ENCODE data around the gene RAD51B. TPM values are rescaled to one million over a fixed set of nuclear protein-coding genes. Genes with fewer than 3 reads are reported as not detected.

The RAD51B gene
- total RNA-seq, 1 experiment from 2014 or later = 20.0 TPM

GRCh38 chr14:68566075-68566474 lies 746.5 kb downstream of the RAD51B start:
- Histone ChIP-seq H3K36me3 (ENCODE audit: control insufficient read depth in 1 of 2, insufficient read depth in 2 of 2, low read length in 2 of 2) (no peaks in the 10 kb centered on the region), H3K4me2 (ENCODE audit: low read length) (peak overlapping the region; percentile 59), H4K20me1 (ENCODE audit: insufficient read depth) (no peaks in the 10 kb centered on the region), H2AFZ (ENCODE audit: low read depth, low read length, poor library complexity, severe bottlenecking) (no peak overlapping the region), H3K4me1 (ENCODE audit: control insufficient read depth in 1 of 2, insufficient read depth in 2 of 2, low read length in 2 of 2) (peaks cover 49 to 58% of the 10 kb centered on the region in 2 experiments), H3K9me3 (ENCODE audit: control insufficient read depth in 1 of 2, insufficient read depth in 1 of 2, low read depth in 1 of 2, low read length in 2 of 2) (no peaks in the 10 kb centered on the region), H3K27me3 (ENCODE audit: insufficient read depth, low read length) (no peaks in the 10 kb centered on the region), H3K27ac (ENCODE audit: low read depth, low read length) (peak overlapping the region; percentile 62), H3K9ac (ENCODE audit: low read length) (0 out of 2 replicates have a peak overlapping the region, but pooled peaks have one; percentile 24), H3K4me3 (replicated peaks in 1 of 2; ENCODE audit: low read depth in 1 of 2, low read length in 2 of 2) (no peak overlapping the region), H3K79me2 (ENCODE audit: insufficient read depth, low read length) (no peaks in the 10 kb centered on the region), H3K9me2 (ENCODE audit: insufficient read depth) (no peaks in the 10 kb centered on the region)
- TF ChIP-seq ATF3 (IDR thresholded peaks at IDR 0.05) (no peak), EZH2 (IDR thresholded peaks at IDR 0.05) (no peak), ZNF274 (IDR thresholded peaks at IDR 0.05; ENCODE audit: low read depth, low read length) (no peak), JUND (IDR thresholded peaks at IDR 0.05) (no peak), CBX3 (IDR thresholded peaks at IDR 0.05; ENCODE audit: low read depth) (no peak), SIN3A (IDR thresholded peaks at IDR 0.05; ENCODE audit: low read depth) (no peak), CTCF (IDR thresholded peaks at IDR 0.05 in 2 of 3, conservative IDR thresholded peaks at IDR 0.05 in 1 of 3; ENCODE audit: borderline replicate concordance in 1 of 3, insufficient read depth in 1 of 3, low read depth in 2 of 3, low read length in 2 of 3) (no peak), YY1 (IDR thresholded peaks at IDR 0.05; ENCODE audit: extremely low read depth, insufficient replicate concordance, low read depth, low read length) (no peak), MAX (IDR thresholded peaks at IDR 0.05) (no peak), POLR2A (IDR thresholded peaks at IDR 0.05; ENCODE audit: borderline replicate concordance, extremely low read depth, insufficient read depth, insufficient read length) (no peak), SRF (IDR thresholded peaks at IDR 0.05; ENCODE audit: low read depth) (no peak), CEBPB (IDR thresholded peaks at IDR 0.05; ENCODE audit: low read depth) (no peak), POLR2AphosphoS5 (IDR thresholded peaks at IDR 0.05; ENCODE audit: low read depth, low read length) (no peak), REST (IDR thresholded peaks at IDR 0.05; ENCODE audit: low read depth) (no peak), EGR1 (IDR thresholded peaks at IDR 0.05; ENCODE audit: low read depth) (no peak), EZH2phosphoT487 (IDR thresholded peaks at IDR 0.05; ENCODE audit: borderline replicate concordance) (no peak), TCF7L2 (IDR thresholded peaks at IDR 0.05; ENCODE audit: borderline replicate concordance, extremely low read depth, insufficient read depth, insufficient read length) (no peak), ZBTB33 (IDR thresholded peaks at IDR 0.05; ENCODE audit: extremely low read depth, insufficient replicate concordance, low read length) (no peak)
- ChIA-PET CTCF (no interaction called here), POLR2A (interaction anchor here (0.8 to 1.8 kb wide), 4 partner anchors 10 to 222 kb away, joined by 3 to 4 read pairs (median 3); no protein-coding TSS in a partner anchor), RAD21 (ENCODE audit: low non-redundant PET in 1 of 2, low total read pairs in 2 of 2, uncharacterized antibody in 2 of 2, unreplicated experiment in 2 of 2) (no interaction called here)
- ATAC-seq (no peak), DNase-seq (ENCODE audit: low read depth, low spot score) (no peak)
- intact Hi-C loops (cut with micrococcal nuclease) = no loop called here
- BruUV-seq (replicated peaks) = no TSS peak

All from HCT116 (cell line).